GM23338 (cell line): ENCODE measurements around the gene FAF2. TPM values are rescaled to one million over a fixed set of nuclear protein-coding genes. Genes with fewer than 3 reads are reported as not detected.

ENCODE experiments used
- ATAC-seq: fragments of 200-7000 bp; cut with Tn5 transposase; 3 replicates; pipeline ENCODE4 v1.9.1; 2020
- DNase-seq: peaks from one replicate; pipeline ENCODE4 v3.0.0-alpha.2; 2015; ENCODE audit warnings: low spot score
- H2AFZ ChIP-seq: fragments of 200-600 bp; sonication (generic); 2 replicates; pipeline ENCODE4 v1.8.0; 2016; ENCODE audit warnings: antibody characterized with exemption, mild to moderate bottlenecking, moderate library complexity
- H3F3A ChIP-seq: fragments of 200-600 bp; sonication (generic); replicated peaks from 2 replicates; pipeline ENCODE4 v1.8.0; 2017; ENCODE audit warnings: antibody characterized with exemption, mixed run types, low read depth
- H3K27ac ChIP-seq: fragments of 200-600 bp; sonication (generic); 2 replicates; pipeline ENCODE4 v1.6.1; 2016; ENCODE audit warnings: low read depth
- H3K27me3 ChIP-seq: fragments of 200-600 bp; sonication (generic); 2 replicates; pipeline ENCODE4 v1.8.0; 2016; ENCODE audit warnings: mild to moderate bottlenecking, mixed run types, moderate library complexity; ENCODE audit not compliant: insufficient read depth
- H3K36me3 ChIP-seq: fragments of 200-600 bp; sonication (generic); 2 replicates; pipeline ENCODE4 v1.8.0; 2016; ENCODE audit warnings: mild to moderate bottlenecking; ENCODE audit not compliant: insufficient read depth
- H3K4me1 ChIP-seq: fragments of 200-600 bp; sonication (generic); 2 replicates; pipeline ENCODE4 v1.8.0; 2016; ENCODE audit warnings: mild to moderate bottlenecking, moderate library complexity; ENCODE audit not compliant: insufficient read depth
- H3K4me2 ChIP-seq: fragments of 200-600 bp; sonication (generic); 2 replicates; pipeline ENCODE4 v1.7.1; 2017; ENCODE audit warnings: mixed run types
- H3K4me3 ChIP-seq: fragments of 200-600 bp; sonication (generic); 2 replicates; pipeline ENCODE4 v1.6.1; 2016; ENCODE audit warnings: mixed run types
- H3K79me2 ChIP-seq: fragments of 200-600 bp; sonication (generic); replicated peaks from 2 replicates; pipeline ENCODE4 v1.8.0; 2017; ENCODE audit warnings: mild to moderate bottlenecking; ENCODE audit not compliant: insufficient read depth
- H3K9me2 ChIP-seq: fragments of 200-600 bp; sonication (generic); 2 replicates; pipeline ENCODE4 v1.8.0; 2017; ENCODE audit not compliant: insufficient read depth
- H4K20me1 ChIP-seq: fragments of 200-600 bp; sonication (generic); replicated peaks from 2 replicates; pipeline ENCODE4 v1.8.0; 2017; ENCODE audit warnings: mild to moderate bottlenecking; ENCODE audit not compliant: insufficient read depth
- H3K27ac Mint-ChIP-seq: 2 replicates; pipeline ENCODE4 v1.8.0; 2020; ENCODE audit warnings: inconsistent platforms, mild to moderate bottlenecking, moderate library complexity, mixed read lengths
- H3K27me3 Mint-ChIP-seq: 3 replicates; pipeline ENCODE4 v1.8.0; 2022; ENCODE audit warnings: low read depth, mild to moderate bottlenecking, moderate library complexity, mixed read lengths, inconsistent platforms; ENCODE audit not compliant: insufficient read depth, poor library complexity
- H3K36me3 Mint-ChIP-seq: 3 replicates; pipeline ENCODE4 v1.8.0; 2021; ENCODE audit warnings: low read depth, mild to moderate bottlenecking, inconsistent platforms, moderate library complexity, mixed read lengths
- H3K4me1 Mint-ChIP-seq: 3 replicates; pipeline ENCODE4 v1.8.0; 2020; ENCODE audit warnings: mild to moderate bottlenecking, inconsistent platforms, mixed read lengths
- H3K4me3 Mint-ChIP-seq: 3 replicates; pipeline ENCODE4 v1.8.0; 2021; ENCODE audit warnings: moderate library complexity, mild to moderate bottlenecking, inconsistent platforms, mixed read lengths
- H3K9me3 Mint-ChIP-seq: 3 replicates; pipeline ENCODE4 v1.8.0; 2020; ENCODE audit warnings: moderate library complexity, mild to moderate bottlenecking, inconsistent platforms, mixed read lengths
- CREB1 ChIP-seq: fragments of 250-450 bp; sonication (Bioruptor Pico); IDR thresholded peaks from 2 replicates; pipeline ENCODE4 v1.5.0; 2020; ENCODE audit warnings: low read depth, mild to moderate bottlenecking, moderate library complexity
- CTCF ChIP-seq, 2 experiments: fragments of 200-600 bp in 1 of 2; sonication (generic) in 1 of 2; conservative IDR thresholded peaks; 2 replicates each; pipeline versions ENCODE4 v1.5.1 to v1.6.1; 2016 to 2017; ENCODE audit warnings: antibody characterized with exemption in 2 of 2, low read depth in 2 of 2, mild to moderate bottlenecking in 2 of 2, moderate library complexity in 1 of 2
- ETS1 ChIP-seq: IDR thresholded peaks from 2 replicates; pipeline ENCODE4 v1.6.1; 2016; ENCODE audit warnings: antibody characterized with exemption
- EZH2phosphoT487 ChIP-seq: fragments of 200-600 bp; sonication (generic); IDR thresholded peaks from one replicate; pipeline ENCODE4 v1.8.1; 2018; ENCODE audit warnings: antibody characterized with exemption; ENCODE audit not compliant: unreplicated experiment
- POLR2AphosphoS5 ChIP-seq: IDR thresholded peaks from 2 replicates; pipeline ENCODE4 v1.6.1; 2016; ENCODE audit warnings: antibody characterized with exemption, low read depth
- STAT1 ChIP-seq: IDR thresholded peaks from one replicate; pipeline ENCODE4 v1.6.1; 2016; ENCODE audit warnings: antibody characterized with exemption; ENCODE audit not compliant: unreplicated experiment
- ZNF114 ChIP-seq: fragments of 250-450 bp; sonication (Bioruptor Pico); IDR thresholded peaks from 2 replicates; pipeline ENCODE4 v1.5.0; 2020; ENCODE audit warnings: mild to moderate bottlenecking, moderate library complexity
- polyA plus RNA-seq: library from polyadenylated mRNA; unstranded; fragments of >200 nt; fragmentation: Nextera tagmentation; extraction: Ambion mirVana; gene quantifications from 2 replicates; pipeline ENCODE4 v1.2.1, GENCODE V29; 2016
- total RNA-seq: library from RNA; depleted of rRNA; stranded (reverse); fragments of >200 nt; shearing (Covaris generic); gene quantifications from 2 replicates; pipeline ENCODE4 v1.2.3, GENCODE V29; 2014

FAF2 gene
- total and polyA plus RNA-seq, 2 experiments from 2014 or later: 32.8 to 37.6 TPM

GRCh38 chr5:176447591-176447977 lies 601 bp upstream of the FAF2 start:
- H3K4me3 Mint-ChIP-seq: peak overlapping the region; percentile 94
- peak overlapping the region; percentile 100 for H3K4me2 ChIP-seq
- no peak for DNase-seq
- H3F3A ChIP-seq: peaks cover 8% of the 10 kb centered on the region
- H3K27ac ChIP-seq: peak overlapping the region; percentile 92
- H3K36me3 Mint-ChIP-seq: no peaks in the 10 kb centered on the region; the same call in 2 of the 3 replicates
- H2AFZ ChIP-seq: peak overlapping the region; percentile 69
- H3K79me2 ChIP-seq: peaks cover 40% of the 10 kb centered on the region
- peaks cover 4% of the 10 kb centered on the region; the same call in 1 of the 2 replicates for H3K4me1 ChIP-seq
- H3K27me3 Mint-ChIP-seq: peaks cover 24% of the 10 kb centered on the region
- H3K36me3 ChIP-seq: no peaks in the 10 kb centered on the region
- H3K9me3 Mint-ChIP-seq: no peaks in the 10 kb centered on the region
- TF ChIP-seq CTCF (conservative IDR thresholded peaks at IDR 0.05; ENCODE audit: low read depth in 2 of 2): peak in 1 of 2 experiments; percentile 20; a peak in 2 of 4 replicates
- no peak for TF ChIP-seq ZNF114 (CRISPR knock-in tag)
- peak; percentile 37 for ATAC-seq
- H3K9me2 ChIP-seq: no peaks in the 10 kb centered on the region
- H3K4me1 Mint-ChIP-seq: peaks cover 7% of the 10 kb centered on the region
- H3K4me3 ChIP-seq: peak overlapping the region; percentile 88
- H4K20me1 ChIP-seq: peaks cover 24% of the 10 kb centered on the region
- H3K27me3 ChIP-seq: no peaks in the 10 kb centered on the region
- peak overlapping the region; percentile 99 for H3K27ac Mint-ChIP-seq

GRCh38 chr5:176450077-176450476 lies 1.9 kb downstream of the FAF2 start:
- no peaks in the 10 kb centered on the region for H3K27me3 ChIP-seq
- no peak overlapping the region for H3K4me3 ChIP-seq
- peaks cover 20% of the 10 kb centered on the region for H3K27me3 Mint-ChIP-seq
- H3K36me3 Mint-ChIP-seq: peaks cover 13% of the 10 kb centered on the region
- peaks cover 62% of the 10 kb centered on the region for H3K79me2 ChIP-seq
- H2AFZ ChIP-seq: no peak overlapping the region
- peaks cover 7% of the 10 kb centered on the region for H3K4me1 Mint-ChIP-seq
- H3K4me2 ChIP-seq: peak overlapping the region; percentile 98
- peaks cover 4% of the 10 kb centered on the region; the same call in 1 of the 2 replicates for H3K4me1 ChIP-seq
- ATAC-seq (no peak), DNase-seq (no peak)
- no peak overlapping the region for H3K27ac Mint-ChIP-seq
- peaks cover 24% of the 10 kb centered on the region for H4K20me1 ChIP-seq
- H3K27ac ChIP-seq: no peak overlapping the region
- H3K4me3 Mint-ChIP-seq: peak overlapping the region; percentile 11; the same call in 1 of the 3 replicates
- no peak for TF ChIP-seq POLR2AphosphoS5
- H3K9me3 Mint-ChIP-seq: no peaks in the 10 kb centered on the region
- H3K9me2 ChIP-seq: no peaks in the 10 kb centered on the region
- peaks cover 8% of the 10 kb centered on the region for H3F3A ChIP-seq
- H3K36me3 ChIP-seq: 0 out of 2 replicates have a peak, but pooled peaks cover 7% of the 10 kb centered on the region

DNA sequence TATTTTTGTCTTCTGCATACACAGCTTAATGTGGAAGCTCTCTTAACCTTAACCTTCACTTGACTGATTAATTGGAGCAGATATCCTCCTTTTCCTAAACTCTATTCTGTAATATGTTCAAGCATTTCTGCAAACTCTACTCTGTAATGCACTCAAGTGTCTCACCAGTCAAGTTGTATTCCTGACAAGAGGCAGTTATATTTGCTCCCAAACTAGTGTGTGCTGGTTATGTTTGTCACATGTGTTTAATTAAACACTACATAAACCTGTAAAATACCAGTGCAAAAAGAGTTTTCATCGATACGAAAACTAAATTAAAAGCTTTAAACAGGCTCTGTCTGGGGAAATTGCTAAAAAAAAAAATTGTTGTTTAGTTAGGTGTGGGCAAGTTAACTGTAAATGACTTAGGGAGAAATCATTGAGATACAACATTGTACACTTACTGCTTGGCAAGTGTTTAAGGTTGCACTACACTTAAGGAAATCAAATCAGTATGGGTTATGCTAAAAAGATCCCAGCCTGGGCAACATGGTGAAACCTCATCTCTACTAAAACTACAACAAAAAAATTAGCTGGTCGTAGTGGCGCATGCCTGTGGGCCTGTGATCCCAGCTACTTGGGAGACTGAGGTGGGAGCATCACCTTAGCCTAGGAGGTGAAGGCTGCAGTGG lies 6.7 kb downstream of the FAF2 start:
- H3F3A ChIP-seq: no peaks in the 10 kb centered on the region
- H3K9me2 ChIP-seq: no peaks in the 10 kb centered on the region
- H4K20me1 ChIP-seq: peaks cover 33% of the 10 kb centered on the region
- no peak overlapping the region for H2AFZ ChIP-seq
- H3K27ac ChIP-seq: no peak overlapping the region
- H3K36me3 ChIP-seq: 0 out of 2 replicates have a peak, but pooled peaks cover 7% of the 10 kb centered on the region
- Mint-ChIP-seq H3K27me3 (peaks cover 1% of the 10 kb centered on the region), H3K4me1 (no peaks in the 10 kb centered on the region), H3K27ac (no peak overlapping the region), H3K4me3 (no peak overlapping the region), H3K9me3 (no peaks in the 10 kb centered on the region), H3K36me3 (peaks cover 16% of the 10 kb centered on the region)
- no peak for DNase-seq
- peaks cover 95% of the 10 kb centered on the region for H3K79me2 ChIP-seq
- H3K4me1 ChIP-seq: no peaks in the 10 kb centered on the region
- no peak overlapping the region for H3K4me3 ChIP-seq
- no peak overlapping the region for H3K4me2 ChIP-seq
- H3K27me3 ChIP-seq: no peaks in the 10 kb centered on the region
- ATAC-seq: no peak
- TF ChIP-seq CREB1 (CRISPR knock-in tag) (no peak), STAT1 (no peak), CTCF (conservative IDR thresholded peaks at IDR 0.05; ENCODE audit: low read depth in 2 of 2) (no peak), EZH2phosphoT487 (no peak), ETS1 (no peak)
